ENCODE data around the gene TARS1.

DNA sequence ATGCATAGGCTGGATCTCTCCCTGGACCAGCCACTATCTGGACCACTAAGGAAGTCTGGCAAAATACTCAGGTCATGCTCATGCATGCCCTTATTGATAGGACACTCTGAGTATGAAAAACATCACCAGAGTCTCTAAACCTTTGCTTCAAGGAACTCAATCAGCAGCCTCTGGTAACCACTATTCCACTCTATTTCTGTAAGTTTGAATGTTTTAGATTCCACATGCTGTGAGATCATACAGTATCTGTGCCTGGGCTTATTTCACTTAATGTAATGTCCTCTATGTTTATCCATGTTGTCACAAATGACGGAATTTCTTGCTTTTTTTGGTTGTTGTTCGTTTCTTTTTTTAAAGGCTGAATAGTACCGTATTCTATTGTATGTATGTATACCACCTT is 68.3 kb downstream of the TARS1 start:
- TF ChIP-seq, protein P1, sequence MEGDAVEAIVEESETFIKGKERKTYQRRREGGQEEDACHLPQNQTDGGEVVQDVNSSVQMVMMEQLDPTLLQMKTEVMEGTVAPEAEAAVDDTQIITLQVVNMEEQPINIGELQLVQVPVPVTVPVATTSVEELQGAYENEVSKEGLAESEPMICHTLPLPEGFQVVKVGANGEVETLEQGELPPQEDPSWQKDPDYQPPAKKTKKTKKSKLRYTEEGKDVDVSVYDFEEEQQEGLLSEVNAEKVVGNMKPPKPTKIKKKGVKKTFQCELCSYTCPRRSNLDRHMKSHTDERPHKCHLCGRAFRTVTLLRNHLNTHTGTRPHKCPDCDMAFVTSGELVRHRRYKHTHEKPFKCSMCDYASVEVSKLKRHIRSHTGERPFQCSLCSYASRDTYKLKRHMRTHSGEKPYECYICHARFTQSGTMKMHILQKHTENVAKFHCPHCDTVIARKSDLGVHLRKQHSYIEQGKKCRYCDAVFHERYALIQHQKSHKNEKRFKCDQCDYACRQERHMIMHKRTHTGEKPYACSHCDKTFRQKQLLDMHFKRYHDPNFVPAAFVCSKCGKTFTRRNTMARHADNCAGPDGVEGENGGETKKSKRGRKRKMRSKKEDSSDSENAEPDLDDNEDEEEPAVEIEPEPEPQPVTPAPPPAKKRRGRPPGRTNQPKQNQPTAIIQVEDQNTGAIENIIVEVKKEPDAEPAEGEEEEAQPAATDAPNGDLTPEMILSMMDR (IDR thresholded peaks at IDR 0.05) = no peak
- no peak for TF ChIP-seq POLR2A (IDR thresholded peaks at IDR 0.05)

Measured in stomach (tissue), 4 donors.